HepG2 (cell line): ENCODE data around the gene CBX2. TPM values are rescaled to one million over a fixed set of nuclear protein-coding genes. Genes with fewer than 3 reads are reported as not detected.

Experiments
- ETV5 ChIP-seq: IDR thresholded peaks from 2 replicates; pipeline ENCODE4 v1.6.1; 2018; ENCODE audit warnings: missing biosample characterization, missing genetic modification reagents, inconsistent platforms, borderline replicate concordance
- FLYWCH1 ChIP-seq: sonication (generic); formaldehyde crosslinking; IDR thresholded peaks from 2 replicates; pipeline ENCODE4 v1.8.1; 2023; ENCODE audit warnings: mild to moderate bottlenecking, missing genetic modification reagents
- HNRNPUL1 ChIP-seq: fragments of 200-400 bp; formaldehyde crosslinking; IDR thresholded peaks from 2 replicates; pipeline ENCODE4 v1.6.1; 2017; ENCODE audit warnings: low read depth, mild to moderate bottlenecking, low read length, moderate library complexity
- KLF6 ChIP-seq: IDR thresholded peaks from 2 replicates; pipeline ENCODE4 v1.8.0; 2016; ENCODE audit warnings: missing biosample characterization, missing genetic modification reagents
- LRRFIP1 ChIP-seq: sonication (generic); formaldehyde crosslinking; conservative IDR thresholded peaks from 2 replicates; pipeline ENCODE4 v1.4.0; 2020; ENCODE audit warnings: missing genetic modification reagents
- NFIC ChIP-seq: IDR thresholded peaks from 2 replicates; pipeline ENCODE4 v1.6.1; 2012; ENCODE audit warnings: mild to moderate bottlenecking, low read length, inconsistent platforms
- NFKBIZ ChIP-seq: IDR thresholded peaks from 2 replicates; pipeline ENCODE4 v1.6.1; 2018; ENCODE audit warnings: missing genetic modification reagents, missing compliant biosample characterization
- RFXANK ChIP-seq: IDR thresholded peaks from 2 replicates; pipeline ENCODE4 v1.6.1; 2016
- RXRB ChIP-seq: IDR thresholded peaks from 2 replicates; pipeline ENCODE4 v1.6.1; 2016; ENCODE audit warnings: borderline replicate concordance, missing genetic modification reagents, missing compliant biosample characterization
- SCMH1 ChIP-seq: sonication (generic); formaldehyde crosslinking; IDR thresholded peaks from 2 replicates; pipeline ENCODE4 v1.9.0; 2021; ENCODE audit warnings: missing genetic modification reagents, mild to moderate bottlenecking, borderline replicate concordance
- SP140L ChIP-seq: sonication (generic); formaldehyde crosslinking; IDR thresholded peaks from 2 replicates; pipeline ENCODE4 v1.4.0; 2020; ENCODE audit warnings: missing genetic modification reagents, borderline replicate concordance
- SRF ChIP-seq: IDR thresholded peaks from 2 replicates; pipeline ENCODE4 v1.6.1; 2011; ENCODE audit warnings: mild to moderate bottlenecking, low read depth, low read length, moderate library complexity
- ZBTB21 ChIP-seq: sonication (generic); formaldehyde crosslinking; IDR thresholded peaks from 2 replicates; pipeline ENCODE4 v1.4.0; 2020; ENCODE audit warnings: missing genetic modification reagents
- ZNF513 ChIP-seq: sonication (generic); formaldehyde crosslinking; conservative IDR thresholded peaks from 2 replicates; pipeline ENCODE4 v1.5.0; 2020; ENCODE audit warnings: missing genetic modification reagents
- ZUFSP ChIP-seq: sonication (generic); formaldehyde crosslinking; IDR thresholded peaks from 2 replicates; pipeline ENCODE4 v1.9.0; 2021; ENCODE audit warnings: missing genetic modification reagents, mild to moderate bottlenecking, borderline replicate concordance
- polyA plus RNA-seq, 8 experiments: library from polyadenylated mRNA; depleted of rRNA in 3 of 8; stranded (reverse) in 7 of 8; unstranded in 1 of 8; fragments of >200 nt; fragmentation: Illumina TruSeq in 4 of 8; extraction: Trizol in 4 of 8; gene quantifications; 2 replicates each; pipeline versions ENCODE4 v1.2.1 to v1.2.3, GENCODE V29; 2011 to 2016; ENCODE audit warnings: low read depth in 4 of 8, missing spikeins in 1 of 8, mixed read lengths in 1 of 8; ENCODE audit not compliant: insufficient read depth in 1 of 8
- total RNA-seq, 5 experiments: library from RNA; depleted of rRNA; stranded (reverse); fragments of >200 nt; fragmentation: Illumina TruSeq; extraction: Trizol; gene quantifications; 2 replicates each; pipeline ENCODE4 v1.2.3, GENCODE V29; 2016; ENCODE audit warnings: low read depth in 1 of 5
- TF ChIP-seq, protein P1 (sequence below): sonication (generic); formaldehyde crosslinking; IDR thresholded peaks from 2 replicates; pipeline ENCODE4 v1.8.0; 2022; ENCODE audit warnings: mild to moderate bottlenecking, missing genetic modification reagents; ENCODE audit not compliant: insufficient replicate concordance
- TF ChIP-seq, protein P2 (sequence below): sonication (generic); formaldehyde crosslinking; IDR thresholded peaks from 2 replicates; pipeline ENCODE4 v1.8.1; 2023; ENCODE audit warnings: mild to moderate bottlenecking, missing genetic modification reagents

The CBX2 gene
- total and polyA plus RNA-seq, 2 of the 13 experiments (the other 11 are each of a cell fraction or from before 2014, with no cell fraction given) = 14.5 to 31.1 TPM

GRCh38 chr17:79742951-79743476 is 34.9 kb upstream of the CBX2 start (continued):
- TF ChIP-seq, protein P1, sequence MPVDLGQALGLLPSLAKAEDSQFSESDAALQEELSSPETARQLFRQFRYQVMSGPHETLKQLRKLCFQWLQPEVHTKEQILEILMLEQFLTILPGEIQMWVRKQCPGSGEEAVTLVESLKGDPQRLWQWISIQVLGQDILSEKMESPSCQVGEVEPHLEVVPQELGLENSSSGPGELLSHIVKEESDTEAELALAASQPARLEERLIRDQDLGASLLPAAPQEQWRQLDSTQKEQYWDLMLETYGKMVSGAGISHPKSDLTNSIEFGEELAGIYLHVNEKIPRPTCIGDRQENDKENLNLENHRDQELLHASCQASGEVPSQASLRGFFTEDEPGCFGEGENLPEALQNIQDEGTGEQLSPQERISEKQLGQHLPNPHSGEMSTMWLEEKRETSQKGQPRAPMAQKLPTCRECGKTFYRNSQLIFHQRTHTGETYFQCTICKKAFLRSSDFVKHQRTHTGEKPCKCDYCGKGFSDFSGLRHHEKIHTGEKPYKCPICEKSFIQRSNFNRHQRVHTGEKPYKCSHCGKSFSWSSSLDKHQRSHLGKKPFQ (CRISPR knock-in tag) = no peak
- TF ChIP-seq ETV5 (CRISPR knock-in tag) = peak; percentile 80
- TF ChIP-seq RXRB (CRISPR knock-in tag) = peak; percentile 79
- TF ChIP-seq SCMH1 (CRISPR knock-in tag) = no peak
- no peak for TF ChIP-seq RFXANK
- TF ChIP-seq SP140L (CRISPR knock-in tag) = no peak
- no peak for TF ChIP-seq ZUFSP (CRISPR knock-in tag)
- no peak for TF ChIP-seq SRF
- no peak for TF ChIP-seq HNRNPUL1
- no peak for TF ChIP-seq LRRFIP1 (CRISPR knock-in tag)
- peak; percentile 64; the same call in 1 of the 2 replicates for TF ChIP-seq NFKBIZ
- TF ChIP-seq NFIC = no peak
- TF ChIP-seq FLYWCH1 (CRISPR knock-in tag) = no peak
- 0 out of 2 replicates have a peak, but pooled peaks have one; percentile 35 for TF ChIP-seq ZBTB21 (CRISPR knock-in tag)
- peak; percentile 83 for TF ChIP-seq KLF6 (CRISPR knock-in tag)
- TF ChIP-seq ZNF513 (CRISPR knock-in tag) = no peak
- TF ChIP-seq, protein P2, sequence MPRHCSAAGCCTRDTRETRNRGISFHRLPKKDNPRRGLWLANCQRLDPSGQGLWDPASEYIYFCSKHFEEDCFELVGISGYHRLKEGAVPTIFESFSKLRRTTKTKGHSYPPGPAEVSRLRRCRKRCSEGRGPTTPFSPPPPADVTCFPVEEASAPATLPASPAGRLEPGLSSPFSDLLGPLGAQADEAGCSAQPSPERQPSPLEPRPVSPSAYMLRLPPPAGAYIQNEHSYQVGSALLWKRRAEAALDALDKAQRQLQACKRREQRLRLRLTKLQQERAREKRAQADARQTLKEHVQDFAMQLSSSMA (CRISPR knock-in tag) = peak; percentile 87
